B cell (primary cell): Measurements from ENCODE around the gene ZNF273. TPM values are rescaled to one million over a fixed set of nuclear protein-coding genes. Genes with fewer than 3 reads are reported as not detected.
"Not testable (repeated sequence)": the region's sequence is repeated elsewhere in the genome, so short reads cannot be mapped to it uniquely, and the experiment has no call there.

ENCODE experiments used
- ATAC-seq: fragments of 200-7000 bp; cut with Tn5 transposase; one replicate; pipeline ENCODE4 v1.10.0; 2021; ENCODE audit warnings: low read depth, mild to moderate bottlenecking, moderate number of reproducible peaks, moderate library complexity
- CTCF ChIA-PET: fragments of 350-600 bp; sonication (Branson Sonifier 250); formaldehyde crosslinking; loops from one replicate; lab custom pipeline; 2021; ENCODE audit warnings: antibody characterized with exemption, inconsistent platforms; lab: Charles Lee
- POLR2A ChIA-PET: fragments of 350-600 bp; sonication (Branson Sonifier 250); formaldehyde crosslinking; loops from one replicate; lab custom pipeline; 2021; ENCODE audit warnings: antibody characterized with exemption; lab: Charles Lee
- DNase-seq: peaks from one replicate; pipeline ENCODE4 v3.0.0; 2013
- H2AFZ ChIP-seq: 2 replicates; pipeline ENCODE4 v1.6.1; 2012; ENCODE audit warnings: mild to moderate bottlenecking, low read depth, low read length; ENCODE audit not compliant: insufficient read depth, poor library complexity, severe bottlenecking
- H3K27ac ChIP-seq, 2 donors: 1 replicate in 1 of 2; 2 replicates in 1 of 2; pipeline ENCODE4 v1.5.1; 2012 to 2013; ENCODE audit warnings: low read length in 2 of 2, mild to moderate bottlenecking in 2 of 2, moderate library complexity in 1 of 2
- H3K27me3 ChIP-seq, 4 experiments: fragments of 200-600 bp in 1 of 4; sonication (generic) in 1 of 4; replicated peaks in 1 of 4; 1 replicate in 2 of 4; 2 replicates in 2 of 4; pipeline versions ENCODE4 v1.6.1 to v1.7.0; 2013 to 2016; ENCODE audit warnings: low read length in 3 of 4, mild to moderate bottlenecking in 2 of 4, mixed read lengths in 1 of 4, moderate library complexity in 1 of 4; ENCODE audit not compliant: insufficient read depth in 4 of 4, control insufficient read depth in 3 of 4; ENCODE audit errors: control extremely low read depth in 1 of 4
- H3K36me3 ChIP-seq, 2 experiments: replicated peaks in 1 of 2; 1 replicate in 1 of 2; 2 replicates in 1 of 2; pipeline versions ENCODE4 v1.6.1 to v1.7.1; 2013; ENCODE audit warnings: low read length in 1 of 2; ENCODE audit not compliant: insufficient read depth in 2 of 2, control insufficient read depth in 1 of 2; ENCODE audit errors: control extremely low read depth in 1 of 2, extremely low read depth in 1 of 2
- H3K4me1 ChIP-seq, 2 donors: fragments of 200-600 bp in 1 of 2; sonication (generic) in 1 of 2; 1 replicate in 1 of 2; 2 replicates in 1 of 2; pipeline versions ENCODE4 v1.5.1 to v1.6.1; 2013 to 2017; ENCODE audit warnings: low read length in 2 of 2; ENCODE audit not compliant: control insufficient read depth in 2 of 2, insufficient read depth in 2 of 2
- H3K4me2 ChIP-seq: replicated peaks from 2 replicates; pipeline ENCODE3; 2012; ENCODE audit warnings: mild to moderate bottlenecking, low read depth, low read length; ENCODE audit not compliant: poor library complexity, severe bottlenecking
- H3K4me3 ChIP-seq, 5 experiments: fragments of 200-600 bp in 1 of 5; sonication (generic) in 1 of 5; 1 replicate in 3 of 5; 2 replicates in 2 of 5; pipeline versions ENCODE4 v1.5.1 to v1.7.0; 2011 to 2016; ENCODE audit warnings: low read length in 4 of 5, mild to moderate bottlenecking in 4 of 5, low read depth in 2 of 5, control low read depth in 1 of 5, moderate library complexity in 1 of 5; ENCODE audit not compliant: insufficient read depth in 1 of 5; ENCODE audit errors: control extremely low read depth in 1 of 5, extremely low read depth in 1 of 5
- H3K79me2 ChIP-seq: fragments of 200-600 bp; sonication (generic); one replicate; pipeline ENCODE4 v1.6.0; 2016; ENCODE audit warnings: low read length; ENCODE audit not compliant: control insufficient read depth, insufficient read depth
- H3K9ac ChIP-seq: fragments of 200-600 bp; sonication (generic); 2 replicates; pipeline ENCODE4 v1.6.1; 2017; ENCODE audit warnings: mild to moderate bottlenecking, low read length, moderate library complexity
- H3K9me3 ChIP-seq, 3 donors: one replicate each; pipeline versions ENCODE4 v1.6.1 to v1.7.1; 2013; ENCODE audit warnings: low read length in 2 of 3; ENCODE audit not compliant: control insufficient read depth in 2 of 3, insufficient read depth in 1 of 3; ENCODE audit errors: control extremely low read depth in 1 of 3
- H4K20me1 ChIP-seq: 2 replicates; pipeline ENCODE4 v1.6.0; 2012; ENCODE audit warnings: mild to moderate bottlenecking, low read length; ENCODE audit not compliant: insufficient read depth, control insufficient read depth, poor library complexity, severe bottlenecking
- H3K27ac Mint-ChIP-seq: one replicate; pipeline ENCODE4 v1.8.0; 2021; ENCODE audit warnings: mixed read lengths
- H3K27me3 Mint-ChIP-seq: one replicate; pipeline ENCODE4 v1.8.0; 2021; ENCODE audit warnings: mixed read lengths
- H3K4me1 Mint-ChIP-seq: one replicate; pipeline ENCODE4 v1.8.0; 2021; ENCODE audit warnings: mixed read lengths
- H3K4me3 Mint-ChIP-seq: one replicate; pipeline ENCODE4 v1.8.0; 2021; ENCODE audit warnings: mixed read lengths
- H3K9me3 Mint-ChIP-seq: one replicate; pipeline ENCODE4 v1.8.0; 2022; ENCODE audit warnings: mixed read lengths; ENCODE audit not compliant: insufficient read depth
- EZH2 ChIP-seq: IDR thresholded peaks from 2 replicates; pipeline ENCODE4 v1.6.1; 2012; ENCODE audit warnings: borderline replicate concordance, low read depth, mild to moderate bottlenecking, moderate library complexity, low read length; ENCODE audit not compliant: insufficient read depth, poor library complexity, severe bottlenecking
- WGBS: methylation state at CpG from one replicate; pipeline ENCODE4 v1.1.5; 2013; ENCODE audit warnings: missing lambda C conversion rate; ENCODE audit not compliant: insufficient coverage; 5-methylcytosine and 5-hydroxymethylcytosine counted together
- intact Hi-C: fragments of 100-400 bp; cut with micrococcal nuclease; formaldehyde crosslinking; loops from one replicate; pipeline ENCODE4 v1.10.0; 2022
- polyA plus RNA-seq: library from polyadenylated mRNA; depleted of rRNA; stranded (reverse); fragments of >200 nt; gene quantifications from 2 replicates; pipeline ENCODE4 v1.2.3, GENCODE V29; 2012
- total RNA-seq, 2 donors: library from RNA; stranded (reverse); fragments of 120-200 nt in 1 of 2; gene quantifications; 1 replicate in 1 of 2; 2 replicates in 1 of 2; pipeline versions ENCODE4 v1.2.3 to v1.2.4, GENCODE V29; 2013 to 2022
- TF ChIP-seq, protein P1 (sequence below): fragments of 200-600 bp; IDR thresholded peaks from one replicate; pipeline ENCODE4 v1.8.0; 2022; ENCODE audit warnings: antibody characterized with exemption, mild to moderate bottlenecking

ZNF273 gene
- total and polyA plus RNA-seq, 2 donors (not counting 1 experiment from before 2014, with no cell fraction given), result 3.8 to 12.7 TPM

DNA sequence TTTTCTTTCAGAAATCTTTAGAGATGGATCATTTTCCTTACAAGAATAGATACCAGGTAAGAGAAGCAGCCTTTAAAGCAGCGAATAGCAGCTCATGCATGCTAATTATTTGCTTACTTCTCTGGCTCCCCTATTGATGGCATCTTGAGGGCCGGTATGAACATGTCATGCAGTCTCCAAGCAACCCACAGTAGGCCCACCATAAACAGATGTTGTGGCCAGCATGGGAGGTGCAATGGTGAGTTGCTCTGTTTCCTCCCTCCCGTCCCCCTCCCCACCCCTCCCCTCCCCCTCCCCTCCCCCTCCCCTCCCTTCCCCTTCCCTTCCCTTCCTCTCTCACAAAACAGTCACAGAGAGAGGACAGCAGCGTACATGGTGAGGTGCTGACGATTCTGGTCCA lies 9.7 kb upstream of the ZNF273 start:
- Histone ChIP-seq H3K9ac (no peak overlapping the region), H3K4me2 (no peak overlapping the region), H3K79me2 (no peaks in the 10 kb centered on the region), H3K27me3 (peaks cover 0 to 24% (median 12%) of the 10 kb centered on the region in 4 experiments), H3K27ac (no peak overlapping the region), H4K20me1 (no peaks in the 10 kb centered on the region), H3K4me3 (no peak overlapping the region), H3K4me1 (peaks cover 11 to 14% of the 10 kb centered on the region in 2 donors), H2AFZ (no peak overlapping the region), H3K9me3 (peaks cover 0 to 6% (median 1%) of the 10 kb centered on the region in 3 donors), H3K36me3 (no peaks in the 10 kb centered on the region)
- ChIA-PET POLR2A (no interaction called here), CTCF (no interaction called here)
- intact Hi-C loops, result no loop called here
- TF ChIP-seq, protein P1, sequence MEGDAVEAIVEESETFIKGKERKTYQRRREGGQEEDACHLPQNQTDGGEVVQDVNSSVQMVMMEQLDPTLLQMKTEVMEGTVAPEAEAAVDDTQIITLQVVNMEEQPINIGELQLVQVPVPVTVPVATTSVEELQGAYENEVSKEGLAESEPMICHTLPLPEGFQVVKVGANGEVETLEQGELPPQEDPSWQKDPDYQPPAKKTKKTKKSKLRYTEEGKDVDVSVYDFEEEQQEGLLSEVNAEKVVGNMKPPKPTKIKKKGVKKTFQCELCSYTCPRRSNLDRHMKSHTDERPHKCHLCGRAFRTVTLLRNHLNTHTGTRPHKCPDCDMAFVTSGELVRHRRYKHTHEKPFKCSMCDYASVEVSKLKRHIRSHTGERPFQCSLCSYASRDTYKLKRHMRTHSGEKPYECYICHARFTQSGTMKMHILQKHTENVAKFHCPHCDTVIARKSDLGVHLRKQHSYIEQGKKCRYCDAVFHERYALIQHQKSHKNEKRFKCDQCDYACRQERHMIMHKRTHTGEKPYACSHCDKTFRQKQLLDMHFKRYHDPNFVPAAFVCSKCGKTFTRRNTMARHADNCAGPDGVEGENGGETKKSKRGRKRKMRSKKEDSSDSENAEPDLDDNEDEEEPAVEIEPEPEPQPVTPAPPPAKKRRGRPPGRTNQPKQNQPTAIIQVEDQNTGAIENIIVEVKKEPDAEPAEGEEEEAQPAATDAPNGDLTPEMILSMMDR, result no peak
- no peak for TF ChIP-seq EZH2
- WGBS, result 90% methylated on average over 3 of the region's 5 CpGs
- no peak overlapping the region for H3K27ac Mint-ChIP-seq
- ATAC-seq, result no peak
- H3K4me1 Mint-ChIP-seq, result peaks cover 7% of the 10 kb centered on the region
- peaks cover 5% of the 10 kb centered on the region for H3K27me3 Mint-ChIP-seq
- no peak for DNase-seq
- H3K4me3 Mint-ChIP-seq, result no peak overlapping the region
- H3K9me3 Mint-ChIP-seq, result no peaks in the 10 kb centered on the region

DNA sequence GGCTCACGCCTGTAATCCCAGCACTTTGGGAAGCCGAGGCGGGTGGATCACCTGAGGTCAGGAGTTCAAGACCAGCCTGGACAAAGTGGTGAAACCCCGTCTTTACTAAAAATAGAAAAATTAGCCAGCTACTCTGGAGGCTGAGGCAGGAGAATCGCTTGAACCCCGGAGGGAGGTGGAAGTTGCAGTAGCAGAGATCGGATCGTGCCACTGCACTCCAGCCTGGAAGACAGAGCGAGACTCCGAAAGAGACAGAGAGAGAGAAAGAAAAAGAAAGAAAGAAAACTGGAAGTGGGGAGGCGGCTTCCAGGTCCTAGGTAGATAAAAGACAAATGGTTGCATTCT lies 640 bp upstream of the ZNF273 start:
- H3K36me3 ChIP-seq, H3K27me3 Mint-ChIP-seq, H3K27me3 ChIP-seq, DNase-seq, POLR2A ChIA-PET, H3K9me3 Mint-ChIP-seq, H3K9me3 ChIP-seq, ATAC-seq: not testable (repeated sequence)
- Histone ChIP-seq H3K27ac (peak overlapping the region; percentile 19 to 59), H3K4me3 (peak overlapping the region in 4 of 5 experiments; percentile 77 to 98 (median 96)), H4K20me1 (peaks cover 11% of the 10 kb centered on the region), H3K9ac (peak overlapping the region; percentile 100), H3K79me2 (peaks cover 50% of the 10 kb centered on the region), H2AFZ (peak overlapping the region; percentile 91), H3K4me1 (peaks cover 17 to 36% of the 10 kb centered on the region in 2 donors), H3K4me2 (peak overlapping the region; percentile 96)
- Mint-ChIP-seq H3K4me1 (peaks cover 41% of the 10 kb centered on the region), H3K4me3 (peak overlapping the region; percentile 98), H3K27ac (peak overlapping the region; percentile 94)
- CTCF ChIA-PET, result interaction anchor here (1.4 kb wide), 1 partner anchor 14 kb away, joined by 5 read pairs; no protein-coding TSS in a partner anchor
- 89% methylated on average over 11 of the region's 11 CpGs for WGBS
- intact Hi-C loops, result loop anchor here (2.0 to 10.0 kb wide), 6 partner anchors 78 to 596 kb away; partner anchors contain the start of genes ERV3-1 and ZNF92
